Motor neuron (in vitro differentiated cells): ENCODE data around the gene ZNF296. TPM values are rescaled to one million over a fixed set of nuclear protein-coding genes. Genes with fewer than 3 reads are reported as not detected.

Experiments used
- ATAC-seq, 8 experiments: fragments of 200-7000 bp; cut with Tn5 transposase; replicated peaks in 6 of 8; 2 replicates each; pipeline ENCODE4 v1.8.0; 2021; ENCODE audit warnings: mild to moderate bottlenecking in 8 of 8, moderate library complexity in 8 of 8
- H3K27ac ChIP-seq, 2 donors: fragments of 250-450 bp; sonication (Bioruptor Pico); 2 replicates each; pipeline ENCODE4 v1.9.0; 2021; ENCODE audit warnings: antibody characterized with exemption in 2 of 2, mild to moderate bottlenecking in 2 of 2, moderate library complexity in 1 of 2
- H3K4me1 ChIP-seq, 2 donors: fragments of 250-450 bp; sonication (Bioruptor Pico); replicated peaks in 1 of 2; 2 replicates each; pipeline ENCODE4 v1.6.1; 2021; ENCODE audit warnings: antibody characterized with exemption in 2 of 2, mild to moderate bottlenecking in 2 of 2, moderate library complexity in 1 of 2
- H3K4me3 ChIP-seq, 5 donors: fragments of 250-450 bp; sonication (Bioruptor Pico); 2 replicates each; pipeline ENCODE4 v1.9.0; 2021; ENCODE audit warnings: antibody characterized with exemption in 5 of 5, mild to moderate bottlenecking in 5 of 5, moderate library complexity in 4 of 5
- WGBS, 10 experiments: fragments of 450-650 bp; shearing (Covaris generic); methylation state at CpG; one replicate each; pipeline ENCODE4 v1.0.0; 2022; 5-methylcytosine and 5-hydroxymethylcytosine counted together
- in situ Hi-C, 9 experiments: fragments of 400-800 bp; cut with MboI; loops; one replicate each; pipeline ENCODE4 v1.15.0; 2021; ENCODE audit warnings: low sequenced_read_pairs in 9 of 9, low pct_unique_long_range_greater_than_20kb in 2 of 9; ENCODE audit not compliant: unreplicated experiment in 9 of 9
- total RNA-seq, 8 experiments: library from RNA; unstranded; fragments of 300-600 nt; gene quantifications; 2 replicates each; pipeline versions ENCODE4 v1.2.3 to v1.2.4, GENCODE V29; 2022

Gene ZNF296
- total RNA-seq, 8 experiments from 2014 or later = 0.46 to 1.9 (median 0.85) TPM

GRCh38 chr19:45074744-45075300 lies 1.5 kb downstream of the ZNF296 start:
- peaks cover 2 to 23% of the 10 kb centered on the region in 2 donors for H3K4me1 ChIP-seq
- H3K27ac ChIP-seq = no peak overlapping the region
- no peak for ATAC-seq
- WGBS, 10 experiments = 0 to 81% (median 43%) methylated on average over 2 to 7 of the region's 11 CpGs; no CpG with 5 or more reads in 5 of the 10 experiments
- in situ Hi-C loops = no loop called here
- no peak overlapping the region for H3K4me3 ChIP-seq

GRCh38 chr19:45071969-45072790 lies 4.1 kb downstream of the ZNF296 start:
- 20 to 100% (median 97%) methylated on average over 1 to 10 of the region's 34 CpGs; no CpG with 5 or more reads in 4 of the 10 experiments for WGBS, 10 experiments
- peaks cover 2 to 20% of the 10 kb centered on the region in 2 donors for H3K4me1 ChIP-seq
- in situ Hi-C loops = no loop called here
- no peak overlapping the region for H3K27ac ChIP-seq
- no peak overlapping the region for H3K4me3 ChIP-seq
- ATAC-seq = no peak

GRCh38 chr19:45071545-45071938 lies 4.7 kb downstream of the ZNF296 start:
- WGBS, 10 experiments = 91 to 100% (median 94%) methylated on average over 5 to 10 of the region's 25 CpGs; no CpG with 5 or more reads in 7 of the 10 experiments
- Histone ChIP-seq H3K4me3 (no peak overlapping the region), H3K27ac (no peak overlapping the region), H3K4me1 (peaks cover 2 to 17% of the 10 kb centered on the region in 2 donors)
- in situ Hi-C loops = no loop called here
- ATAC-seq = no peak

- Histone ChIP-seq H3K27ac (no peak overlapping the region), H3K4me3 (no peak overlapping the region), H3K4me1 (peaks cover 2 to 14% of the 10 kb centered on the region in 2 donors)
- WGBS, 10 experiments = 93 to 100% (median 100%) methylated on average over 1 to 5 of the region's 19 CpGs; no CpG with 5 or more reads in 7 of the 10 experiments
- in situ Hi-C loops = no loop called here
- no peak for ATAC-seq
Observed at GRCh38 chr19:45070861-45071544, 5.3 kb downstream of the ZNF296 start.

GRCh38 chr19:45070214-45070613 lies 6.1 kb downstream of the ZNF296 start:
- in situ Hi-C loops = no loop called here
- no peak overlapping the region for H3K27ac ChIP-seq
- H3K4me1 ChIP-seq = peaks cover 2 to 10% of the 10 kb centered on the region in 2 donors
- no peak for ATAC-seq
- WGBS, 10 experiments = 81 to 95% (median 92%) methylated on average over 3 to 4 of the region's 6 CpGs; no CpG with 5 or more reads in 7 of the 10 experiments
- no peak overlapping the region for H3K4me3 ChIP-seq

GRCh38 chr19:45069056-45069455 lies 7.2 kb downstream of the ZNF296 start:
- in situ Hi-C loops = no loop called here
- ATAC-seq = peak; percentile 11 to 96 (median 46)
- Histone ChIP-seq H3K4me3 (no peak overlapping the region), H3K4me1 (no peaks in the 10 kb centered on the region), H3K27ac (no peak overlapping the region)
- 60 to 100% (median 76%) methylated on average over 1 to 11 of the region's 13 CpGs; no CpG with 5 or more reads in 4 of the 10 experiments for WGBS, 10 experiments

- in situ Hi-C loops = no loop called here
- H3K4me1 ChIP-seq = no peaks in the 10 kb centered on the region
- no peak overlapping the region for H3K27ac ChIP-seq
- H3K4me3 ChIP-seq = no peak overlapping the region
- ATAC-seq = peak in 1 of 8 experiments; percentile 6
- WGBS, 10 experiments = no CpG with 5 or more reads among the region's 10 CpGs
Observed at GRCh38 chr19:45068041-45068440, 8.2 kb downstream of the ZNF296 start.

GRCh38 chr19:45066921-45067661 lies 9.2 kb downstream of the ZNF296 start:
- 90 to 100% (median 91%) methylated on average over 1 to 7 of the region's 38 CpGs; no CpG with 5 or more reads in 6 of the 10 experiments for WGBS, 10 experiments
- no peak for ATAC-seq
- no peak overlapping the region for H3K27ac ChIP-seq
- no peaks in the 10 kb centered on the region for H3K4me1 ChIP-seq
- H3K4me3 ChIP-seq = no peak overlapping the region
- in situ Hi-C loops = no loop called here

GRCh38 chr19:45063851-45064801 lies 12.2 kb downstream of the ZNF296 start:
- no peaks in the 10 kb centered on the region for H3K4me1 ChIP-seq
- no peak overlapping the region for H3K27ac ChIP-seq
- in situ Hi-C loops = no loop called here
- WGBS, 10 experiments = 96 to 100% methylated on average over 1 to 17 of the region's 85 CpGs; no CpG with 5 or more reads in 8 of the 10 experiments
- peak in 2 of 8 experiments; percentile 11 to 16 for ATAC-seq
- H3K4me3 ChIP-seq = no peak overlapping the region

- ATAC-seq = no peak
- 90 to 100% (median 100%) methylated on average over 1 to 2 of the region's 4 CpGs; no CpG with 5 or more reads in 7 of the 10 experiments for WGBS, 10 experiments
- no peaks in the 10 kb centered on the region for H3K4me1 ChIP-seq
- H3K27ac ChIP-seq = no peak overlapping the region
- no peak overlapping the region for H3K4me3 ChIP-seq
- in situ Hi-C loops = no loop called here
Observed at GRCh38 chr19:45061965-45062364, 14.3 kb downstream of the ZNF296 start.

- Histone ChIP-seq H3K27ac (no peak overlapping the region), H3K4me1 (no peaks in the 10 kb centered on the region), H3K4me3 (no peak overlapping the region)
- in situ Hi-C loops = no loop called here
- ATAC-seq = peak; percentile 16 to 91 (median 49)
- 0 to 100% (median 89%) methylated on average over 1 to 7 of the region's 16 CpGs; no CpG with 5 or more reads in 3 of the 10 experiments for WGBS, 10 experiments
Observed at GRCh38 chr19:45059258-45059965, 16.9 kb downstream of the ZNF296 start.
